Astrocyte (in vitro differentiated cells and primary cell): ENCODE data around the gene KBTBD4.
"Not testable (repeated sequence)": the region's sequence is repeated elsewhere in the genome, so short reads cannot be mapped to it uniquely, and the experiment has no call there.

Experiments used
- EZH2 ChIP-seq: IDR thresholded peaks from 2 replicates; pipeline ENCODE4 v1.6.1; 2012; ENCODE audit warnings: mild to moderate bottlenecking, low read length, inconsistent platforms; ENCODE audit not compliant: insufficient read depth
- TF ChIP-seq, protein P1 (sequence below): IDR thresholded peaks from 2 replicates; pipeline ENCODE4 v1.5.1; 2011; ENCODE audit warnings: low read depth, mild to moderate bottlenecking, inconsistent platforms, low read length, moderate library complexity; ENCODE audit not compliant: insufficient read depth

DNA sequence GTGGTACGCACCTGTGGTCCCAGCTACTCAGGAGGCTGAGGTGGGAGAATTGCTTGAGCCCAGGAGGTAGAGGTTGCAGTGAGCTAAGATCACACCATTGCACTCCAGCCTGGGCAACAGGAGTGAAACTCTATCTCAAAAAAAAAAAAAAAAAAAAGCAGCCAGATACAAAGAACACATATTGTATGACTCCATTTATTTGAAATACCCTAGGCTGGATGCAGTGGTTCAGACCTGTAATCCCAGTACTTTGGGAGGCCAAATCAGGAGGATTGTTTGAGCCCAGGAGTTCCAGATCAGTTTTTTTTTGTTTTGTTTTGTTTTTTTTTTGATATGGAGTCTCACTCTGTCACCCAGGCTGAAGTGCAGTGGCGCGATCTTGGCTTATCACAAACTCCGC lies 16.4 kb downstream of the KBTBD4 start:
- not testable (repeated sequence) for TF ChIP-seq EZH2
- TF ChIP-seq, protein P1, sequence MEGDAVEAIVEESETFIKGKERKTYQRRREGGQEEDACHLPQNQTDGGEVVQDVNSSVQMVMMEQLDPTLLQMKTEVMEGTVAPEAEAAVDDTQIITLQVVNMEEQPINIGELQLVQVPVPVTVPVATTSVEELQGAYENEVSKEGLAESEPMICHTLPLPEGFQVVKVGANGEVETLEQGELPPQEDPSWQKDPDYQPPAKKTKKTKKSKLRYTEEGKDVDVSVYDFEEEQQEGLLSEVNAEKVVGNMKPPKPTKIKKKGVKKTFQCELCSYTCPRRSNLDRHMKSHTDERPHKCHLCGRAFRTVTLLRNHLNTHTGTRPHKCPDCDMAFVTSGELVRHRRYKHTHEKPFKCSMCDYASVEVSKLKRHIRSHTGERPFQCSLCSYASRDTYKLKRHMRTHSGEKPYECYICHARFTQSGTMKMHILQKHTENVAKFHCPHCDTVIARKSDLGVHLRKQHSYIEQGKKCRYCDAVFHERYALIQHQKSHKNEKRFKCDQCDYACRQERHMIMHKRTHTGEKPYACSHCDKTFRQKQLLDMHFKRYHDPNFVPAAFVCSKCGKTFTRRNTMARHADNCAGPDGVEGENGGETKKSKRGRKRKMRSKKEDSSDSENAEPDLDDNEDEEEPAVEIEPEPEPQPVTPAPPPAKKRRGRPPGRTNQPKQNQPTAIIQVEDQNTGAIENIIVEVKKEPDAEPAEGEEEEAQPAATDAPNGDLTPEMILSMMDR, result not testable (repeated sequence)
